Osteocyte (in vitro differentiated cells): ENCODE measurements around the gene SLCO3A1. TPM values are rescaled to one million over a fixed set of nuclear protein-coding genes. Genes with fewer than 3 reads are reported as not detected.

ENCODE experiments used
- DNase-seq: peaks from one replicate; pipeline ENCODE4 v3.0.0; 2021; ENCODE audit warnings: mixed read lengths; ENCODE audit not compliant: unreplicated experiment; ENCODE audit errors: extremely low spot score
- H3K27ac Mint-ChIP-seq: one replicate; pipeline ENCODE4 v1.8.0; 2021; ENCODE audit warnings: mild to moderate bottlenecking, mixed read lengths; ENCODE audit not compliant: unreplicated experiment
- H3K27me3 Mint-ChIP-seq: one replicate; pipeline ENCODE4 v1.8.0; 2021; ENCODE audit warnings: mixed read lengths; ENCODE audit not compliant: unreplicated experiment
- H3K36me3 Mint-ChIP-seq: one replicate; pipeline ENCODE4 v1.8.0; 2021; ENCODE audit warnings: mixed read lengths; ENCODE audit not compliant: unreplicated experiment
- H3K4me1 Mint-ChIP-seq: one replicate; pipeline ENCODE4 v1.8.0; 2021; ENCODE audit warnings: mixed read lengths; ENCODE audit not compliant: unreplicated experiment
- H3K4me3 Mint-ChIP-seq: one replicate; pipeline ENCODE4 v1.8.0; 2021; ENCODE audit warnings: mild to moderate bottlenecking, moderate library complexity, mixed read lengths; ENCODE audit not compliant: unreplicated experiment
- H3K9me3 Mint-ChIP-seq: one replicate; pipeline ENCODE4 v1.8.0; 2021; ENCODE audit warnings: mixed read lengths; ENCODE audit not compliant: unreplicated experiment
- CTCF ChIP-seq: fragments of 200-600 bp; sonication (generic); IDR thresholded peaks from 2 replicates; pipeline ENCODE4 v1.5.0; 2021; ENCODE audit warnings: antibody characterized with exemption, mild to moderate bottlenecking, moderate library complexity
- total RNA-seq: library from RNA; stranded (reverse); gene quantifications from 2 replicates; pipeline ENCODE4 v1.2.1, GENCODE V29; 2021

The SLCO3A1 gene
- total RNA-seq, 1 donor from 2014 or later: 1.3 TPM

- Mint-ChIP-seq H3K4me3 (no peak overlapping the region), H3K4me1 (no peaks in the 10 kb centered on the region), H3K27ac (no peak overlapping the region), H3K9me3 (no peaks in the 10 kb centered on the region), H3K27me3 (peaks cover 6% of the 10 kb centered on the region), H3K36me3 (no peaks in the 10 kb centered on the region)
- DNase-seq: no peak
- no peak for TF ChIP-seq CTCF
Measured at GRCh38 chr15:91973481-91973880, 120.0 kb downstream of the SLCO3A1 start.

GRCh38 chr15:91974321-91974720, 120.8 kb downstream of the SLCO3A1 start:
- Mint-ChIP-seq H3K36me3 (no peaks in the 10 kb centered on the region), H3K4me1 (no peaks in the 10 kb centered on the region), H3K27ac (no peak overlapping the region), H3K27me3 (peaks cover 6% of the 10 kb centered on the region), H3K9me3 (no peaks in the 10 kb centered on the region), H3K4me3 (no peak overlapping the region)
- TF ChIP-seq CTCF: no peak
- DNase-seq: no peak

GRCh38 chr15:91975241-91975978, 121.9 kb downstream of the SLCO3A1 start:
- Mint-ChIP-seq H3K27me3 (peaks cover 6% of the 10 kb centered on the region), H3K36me3 (no peaks in the 10 kb centered on the region), H3K4me1 (no peaks in the 10 kb centered on the region), H3K27ac (no peak overlapping the region), H3K9me3 (no peaks in the 10 kb centered on the region), H3K4me3 (no peak overlapping the region)
- DNase-seq: no peak
- TF ChIP-seq CTCF: no peak

GRCh38 chr15:91976966-91977365, 123.5 kb downstream of the SLCO3A1 start:
- Mint-ChIP-seq H3K4me1 (no peaks in the 10 kb centered on the region), H3K27ac (no peak overlapping the region), H3K27me3 (peaks cover 6% of the 10 kb centered on the region), H3K9me3 (no peaks in the 10 kb centered on the region), H3K36me3 (no peaks in the 10 kb centered on the region), H3K4me3 (no peak overlapping the region)
- DNase-seq: no peak
- TF ChIP-seq CTCF: no peak

GRCh38 chr15:91980502-91981267, 127.2 kb downstream of the SLCO3A1 start:
- no peaks in the 10 kb centered on the region for H3K36me3 Mint-ChIP-seq
- H3K4me3 Mint-ChIP-seq: no peak overlapping the region
- no peak overlapping the region for H3K27ac Mint-ChIP-seq
- TF ChIP-seq CTCF: no peak
- H3K4me1 Mint-ChIP-seq: no peaks in the 10 kb centered on the region
- no peaks in the 10 kb centered on the region for H3K9me3 Mint-ChIP-seq
- no peak for DNase-seq
- H3K27me3 Mint-ChIP-seq: peaks cover 4% of the 10 kb centered on the region
